ENCODE measurements around the gene HVCN1.
"Not testable (repeated sequence)": the region's sequence is repeated elsewhere in the genome, so short reads cannot be mapped to it uniquely, and the experiment has no call there.

HVCN1 gene

DNA sequence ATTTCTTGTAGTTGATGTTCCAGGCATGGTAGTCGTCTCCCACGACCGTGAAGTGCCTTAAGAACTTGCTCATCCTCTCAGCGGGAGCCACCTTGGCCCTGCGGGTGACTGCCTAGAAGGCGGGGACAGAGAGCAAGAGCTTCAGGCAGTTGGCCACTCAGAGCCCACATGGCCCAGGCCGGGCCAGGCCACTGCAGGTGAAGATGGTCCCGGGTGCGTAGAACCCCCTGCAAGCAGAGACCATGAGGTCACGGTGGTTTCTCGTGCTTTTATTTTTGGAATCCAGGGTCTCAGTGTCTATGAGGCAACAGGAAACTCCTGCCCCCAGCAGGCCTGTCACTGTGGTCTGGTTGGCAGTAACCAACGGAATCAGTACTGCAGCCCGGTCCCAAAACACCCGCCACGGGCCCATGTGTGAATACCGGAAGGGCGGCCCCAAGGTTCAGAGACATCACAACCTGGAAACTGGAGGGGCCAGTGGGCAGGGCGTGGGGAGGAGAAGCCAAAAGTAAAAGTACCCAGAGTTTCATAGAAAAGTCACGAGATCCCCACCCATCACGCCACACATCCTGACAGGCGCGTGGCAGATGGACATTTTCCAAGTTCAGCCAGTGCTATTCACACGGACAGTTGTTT, 27.5 kb downstream of the HVCN1 start:
- no peak for DNase-seq

DNA sequence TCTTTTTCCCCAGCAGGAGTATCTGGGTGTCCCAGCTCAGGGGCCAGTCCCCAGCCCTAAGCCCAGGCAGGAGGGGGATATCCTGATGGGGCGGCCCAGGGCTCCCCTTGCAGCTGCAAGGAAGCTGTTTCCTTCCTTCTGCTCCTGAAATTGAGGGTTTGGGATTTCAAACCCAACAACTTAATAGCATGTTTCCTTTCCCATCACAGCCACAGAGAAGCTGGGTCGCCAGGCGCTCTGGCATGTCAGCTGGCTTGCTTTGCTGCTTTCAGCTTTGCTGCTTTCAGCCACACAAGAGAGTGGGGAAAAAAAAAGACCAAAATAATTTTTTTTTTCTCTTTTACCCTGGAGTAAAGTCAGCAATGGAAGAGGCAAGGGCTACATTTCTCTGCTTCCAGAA, 30.0 kb downstream of the HVCN1 start:
- DNase-seq, result no peak

DNA sequence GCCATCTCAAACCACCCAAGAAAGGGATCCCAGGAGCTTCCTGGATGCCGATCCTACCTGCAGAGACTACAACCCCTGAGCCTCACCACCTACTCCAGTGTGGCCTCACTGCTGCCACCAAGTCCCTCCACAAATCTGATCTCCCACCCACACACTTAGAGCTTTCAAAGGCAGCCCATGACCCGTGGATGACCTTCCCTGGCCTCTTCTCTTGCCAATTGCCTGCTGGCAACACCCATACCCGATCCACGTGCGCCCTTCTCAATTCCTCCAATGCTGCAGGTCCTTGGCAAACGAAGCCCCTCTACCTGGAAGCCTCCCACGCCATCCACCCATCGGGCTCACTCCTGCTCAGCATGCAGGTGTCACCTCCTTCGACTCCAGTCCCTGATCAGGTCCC, 30.7 kb downstream of the HVCN1 start:
- DNase-seq, result no peak

DNA sequence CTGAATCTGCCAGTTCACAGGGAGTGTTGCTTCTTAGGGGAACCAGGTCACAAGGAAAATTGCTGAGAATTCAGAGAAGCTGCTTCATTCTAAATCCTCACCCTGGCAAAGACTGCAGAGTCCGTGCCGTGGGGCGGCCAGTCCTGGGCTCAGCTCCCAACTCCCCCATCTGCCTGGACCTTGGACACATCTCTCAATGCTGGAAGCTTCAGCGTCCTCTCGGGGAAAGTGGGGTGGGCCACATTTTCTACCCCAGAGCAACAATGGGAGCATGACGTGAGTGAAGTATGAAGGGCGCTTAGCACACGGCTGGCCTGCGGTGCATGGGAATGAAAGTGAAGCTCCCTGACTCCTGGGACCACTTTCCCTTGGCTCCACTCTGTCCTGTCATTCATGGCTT, 31.2 kb downstream of the HVCN1 start:
- no peak for DNase-seq

DNA sequence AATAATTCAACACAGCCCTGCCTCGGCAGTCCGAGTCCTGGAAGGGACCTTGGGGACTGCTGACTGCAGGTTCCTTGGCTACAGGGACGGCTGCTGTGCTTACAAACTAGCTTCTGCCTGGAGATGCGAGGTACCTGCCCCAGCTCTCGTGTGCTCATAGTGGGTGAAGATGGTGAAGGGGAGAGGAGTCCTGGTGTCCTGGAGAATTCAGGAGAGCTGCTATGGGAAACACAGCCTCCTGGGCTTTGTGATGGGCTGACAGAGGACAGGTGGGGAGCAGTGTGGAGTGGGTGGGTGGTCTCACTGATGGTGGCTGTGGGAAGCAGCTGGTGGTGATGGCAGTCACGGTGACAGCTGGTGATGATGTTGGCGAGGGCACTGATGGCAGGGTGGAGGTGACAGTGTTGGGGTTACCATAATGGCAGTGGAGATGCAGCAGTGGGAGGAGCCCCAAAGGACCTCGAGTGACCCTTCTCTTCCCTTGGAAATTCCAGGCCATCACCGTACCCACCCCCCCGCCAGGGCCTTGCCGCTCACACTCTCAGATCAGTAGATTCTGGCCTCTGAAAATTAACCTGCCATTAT, 32.8 kb downstream of the HVCN1 start:
- no peak for DNase-seq

DNA sequence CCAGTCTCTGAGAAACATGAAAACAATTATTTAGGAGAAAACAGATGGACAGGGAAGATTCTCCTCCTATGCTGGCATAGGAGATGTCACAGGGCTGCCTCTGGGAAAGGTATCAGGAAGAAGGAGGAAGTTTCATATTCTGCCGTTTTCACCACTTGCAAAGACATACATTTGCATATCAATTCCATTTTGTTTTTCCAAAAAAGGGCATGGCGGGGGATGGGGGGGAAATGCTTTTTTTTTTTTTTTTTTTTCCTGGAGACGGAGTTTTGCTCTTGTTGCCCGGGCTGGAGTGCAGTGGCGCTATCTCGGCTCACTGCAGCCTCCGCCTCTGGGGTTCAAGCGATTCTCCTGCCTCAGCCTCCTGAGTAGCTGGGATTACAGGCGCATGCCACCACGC, 34.7 kb downstream of the HVCN1 start:
- DNase-seq, result not testable (repeated sequence)

DNA sequence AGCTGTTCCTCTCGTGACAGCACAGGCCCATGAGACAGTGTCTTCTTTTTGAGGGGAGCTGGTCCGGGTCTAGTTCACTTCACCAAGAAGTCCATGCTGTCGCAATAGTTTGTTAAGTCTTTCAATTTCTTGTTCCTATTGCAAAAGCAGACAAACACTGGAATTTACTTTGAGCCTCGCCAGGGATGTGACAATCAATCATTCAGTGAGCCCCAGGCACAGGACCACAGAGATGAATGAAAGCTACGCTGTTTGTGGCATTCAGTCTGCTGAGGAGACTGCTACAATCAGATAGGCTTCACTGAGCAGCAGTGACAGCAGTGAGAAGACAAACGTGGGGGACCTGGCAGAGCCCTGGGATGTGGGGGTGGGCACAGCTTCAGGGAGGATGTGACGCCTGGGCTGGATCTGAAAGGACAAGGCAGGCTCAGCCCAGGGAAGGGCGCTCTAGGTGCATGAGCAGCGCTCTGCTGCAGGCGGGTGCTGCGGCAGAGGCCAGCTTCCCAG, 39.5 kb downstream of the HVCN1 start:
- DNase-seq, result no peak

DNA sequence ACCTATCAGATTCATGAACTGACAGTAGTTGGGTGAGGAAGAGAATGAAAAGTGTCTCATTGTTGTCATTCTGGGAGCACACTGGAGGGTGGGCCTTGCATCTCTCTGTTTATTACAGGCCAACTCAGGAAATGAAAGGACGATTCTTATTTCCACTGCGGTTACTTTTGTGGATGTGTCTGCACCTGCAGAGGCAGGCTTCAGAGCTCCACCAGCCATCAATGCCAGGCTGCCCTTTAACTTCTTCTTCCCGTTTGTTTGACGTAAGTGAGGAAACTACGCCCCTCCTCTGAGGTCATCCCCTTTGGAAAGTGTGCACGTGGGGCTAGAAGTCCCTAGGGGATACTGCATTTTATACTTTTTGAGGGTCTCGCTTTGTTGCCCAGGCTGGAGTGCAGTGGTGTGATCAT, 41.3 kb downstream of the HVCN1 start:
- no peak for DNase-seq

DNA sequence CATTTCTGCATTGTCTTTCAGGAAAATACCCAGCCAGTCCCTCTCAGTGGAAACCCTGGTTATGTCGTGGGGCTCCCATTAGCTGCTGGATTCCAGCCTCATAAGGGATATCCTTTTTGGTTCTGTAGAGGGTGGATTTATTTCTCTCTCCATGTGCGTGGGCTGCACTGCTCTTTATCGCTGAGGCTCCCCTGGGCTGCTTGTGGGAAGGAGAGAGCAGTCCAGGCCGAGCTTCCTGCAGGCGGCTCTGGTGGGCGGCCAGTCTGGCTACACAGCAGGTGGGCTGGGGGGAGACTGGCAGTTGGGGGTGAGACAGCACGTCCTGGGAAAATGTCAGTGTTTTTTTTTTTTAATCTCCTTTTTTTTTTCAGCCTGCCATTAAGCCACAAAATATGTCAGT, 47.4 kb downstream of the HVCN1 start:
- DNase-seq, result no peak

DNA sequence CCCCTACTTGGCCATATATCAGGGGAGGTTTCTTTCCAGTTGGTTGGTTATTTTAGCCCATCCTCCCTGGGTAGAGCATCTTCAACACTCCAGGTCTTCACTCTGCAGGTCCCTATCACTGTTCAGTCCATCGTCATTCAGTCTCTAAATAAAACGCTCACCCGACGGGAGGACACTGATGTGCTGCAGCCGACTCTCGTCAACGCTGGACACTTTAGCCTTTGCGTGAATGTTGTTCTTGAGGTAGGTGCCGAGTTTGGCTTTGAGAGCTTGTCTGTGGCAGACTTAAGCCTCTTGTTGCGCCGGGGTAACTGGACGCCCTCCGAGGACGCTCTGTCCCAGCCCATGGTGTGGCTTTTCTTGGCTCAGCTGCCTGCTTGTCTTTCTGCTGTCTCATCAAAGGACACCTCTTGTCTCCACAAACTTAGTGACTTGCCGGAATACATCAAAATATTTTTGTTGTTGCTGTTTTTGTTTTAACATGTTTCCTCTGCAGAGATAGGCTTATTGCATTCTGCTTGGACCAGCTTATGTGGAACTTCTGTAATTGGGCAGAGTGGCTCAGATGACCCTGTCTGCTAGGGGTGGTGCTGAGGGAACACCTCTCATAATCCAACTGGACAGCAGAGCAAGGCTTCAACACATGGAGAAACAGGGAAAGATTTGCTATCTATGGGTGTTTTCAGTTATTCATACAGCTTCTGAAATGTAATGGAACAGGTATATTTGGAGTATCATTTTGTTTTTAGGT, 48.5 kb downstream of the HVCN1 start:
- no peak for DNase-seq

DNA sequence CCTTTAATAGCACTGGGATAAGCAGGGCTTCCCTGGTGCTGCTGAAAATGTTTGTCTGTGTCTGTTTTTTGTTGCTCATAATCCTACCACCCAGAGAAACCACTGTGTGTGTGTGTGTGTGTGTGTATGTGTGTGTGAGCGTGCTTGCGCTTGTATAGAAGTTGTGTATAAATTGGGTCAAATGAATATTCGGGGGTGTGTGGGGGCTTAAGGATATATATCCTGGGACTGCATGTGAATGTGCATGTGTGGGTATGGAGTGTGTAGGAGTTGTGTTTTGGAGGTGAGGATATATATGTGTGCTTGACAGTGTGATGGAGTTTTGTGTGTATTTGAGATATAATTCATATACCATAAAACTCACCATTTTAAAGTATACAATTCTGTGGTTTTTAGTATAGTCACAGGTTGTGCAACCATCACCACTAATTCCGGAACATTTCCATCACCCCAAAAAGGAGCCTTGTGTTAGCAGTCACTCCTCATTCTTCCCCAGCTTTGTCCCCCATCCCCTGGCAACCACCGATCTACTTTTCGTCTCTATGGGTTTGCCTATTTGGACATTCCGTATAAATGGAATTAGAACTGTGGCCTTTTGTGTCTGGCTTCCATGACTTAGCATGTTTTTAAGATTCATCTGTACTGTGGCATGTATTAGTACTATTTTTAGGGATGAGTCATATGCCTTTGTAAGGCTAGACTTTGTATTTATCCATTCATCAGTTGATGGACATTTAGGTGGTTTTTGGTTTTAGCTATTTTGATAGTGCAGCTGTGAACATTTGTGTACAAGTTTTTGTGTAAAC, 49.4 kb downstream of the HVCN1 start:
- DNase-seq, result no peak

DNA sequence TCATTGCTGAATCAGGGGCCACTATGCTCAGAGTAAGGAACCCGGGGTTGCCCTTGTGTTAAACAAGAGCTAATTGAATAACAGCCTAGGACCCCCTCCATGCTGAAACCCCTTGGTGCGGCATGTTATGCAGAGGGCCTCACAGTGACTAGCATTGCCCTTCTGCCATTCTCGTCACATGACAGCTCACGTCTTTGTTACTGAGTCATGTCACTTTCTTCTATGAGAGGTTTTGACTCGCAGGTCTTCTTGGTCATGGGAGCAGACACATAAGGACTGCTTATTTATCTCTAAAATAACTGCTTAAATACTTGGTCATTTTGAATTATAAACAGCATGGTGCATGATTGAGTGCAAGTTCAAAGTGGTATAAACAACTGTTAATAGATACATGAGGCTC, 50.1 kb downstream of the HVCN1 start:
- no peak for DNase-seq

DNA sequence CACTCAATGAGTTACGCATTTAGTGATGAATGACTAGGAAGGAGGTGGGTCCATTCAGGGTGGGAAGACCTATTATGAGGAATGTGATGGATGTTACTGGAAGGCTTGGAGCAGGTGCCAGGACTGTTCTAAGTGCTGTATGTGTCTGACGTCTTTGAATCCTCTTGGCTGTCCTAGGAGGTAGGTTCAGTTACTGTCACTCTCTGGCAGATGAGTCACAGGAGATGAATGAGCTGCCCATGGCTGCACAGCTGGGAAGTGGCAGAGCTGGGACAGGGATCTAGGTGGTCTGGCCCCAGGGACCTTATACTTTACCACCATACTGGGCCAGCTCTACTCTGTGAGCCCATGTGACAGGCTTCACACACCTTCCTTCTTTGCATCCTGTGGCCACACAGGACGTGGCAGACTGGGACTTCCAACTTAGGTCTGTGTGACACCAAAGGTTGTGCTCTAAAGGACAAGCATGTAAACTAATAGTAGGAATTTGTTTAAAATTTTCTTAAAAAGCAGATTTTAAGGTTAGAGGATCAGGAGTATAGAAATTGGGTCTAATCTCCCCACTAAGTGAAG, 51.0 kb downstream of the HVCN1 start:
- DNase-seq, result no peak

DNA sequence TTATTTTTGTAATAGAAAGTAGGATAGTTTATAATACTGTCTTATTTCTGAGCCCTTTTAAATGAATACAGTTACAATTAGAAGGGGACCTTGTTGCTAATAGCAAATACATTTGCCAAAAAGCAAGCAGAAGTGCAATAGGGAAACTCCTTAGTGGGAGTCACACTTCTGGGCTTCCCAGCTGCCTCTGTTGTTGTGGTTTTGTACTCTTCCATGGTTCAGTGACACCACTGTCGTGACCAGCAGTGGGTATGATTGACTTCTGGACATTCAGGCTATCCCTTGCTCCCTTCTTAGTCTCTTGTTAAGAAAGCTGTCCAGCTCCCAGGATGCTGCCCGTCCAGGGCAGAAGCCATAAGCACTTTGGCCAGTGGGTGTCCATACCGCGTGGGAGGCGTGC, 52.4 kb downstream of the HVCN1 start:
- DNase-seq, result no peak

DNA sequence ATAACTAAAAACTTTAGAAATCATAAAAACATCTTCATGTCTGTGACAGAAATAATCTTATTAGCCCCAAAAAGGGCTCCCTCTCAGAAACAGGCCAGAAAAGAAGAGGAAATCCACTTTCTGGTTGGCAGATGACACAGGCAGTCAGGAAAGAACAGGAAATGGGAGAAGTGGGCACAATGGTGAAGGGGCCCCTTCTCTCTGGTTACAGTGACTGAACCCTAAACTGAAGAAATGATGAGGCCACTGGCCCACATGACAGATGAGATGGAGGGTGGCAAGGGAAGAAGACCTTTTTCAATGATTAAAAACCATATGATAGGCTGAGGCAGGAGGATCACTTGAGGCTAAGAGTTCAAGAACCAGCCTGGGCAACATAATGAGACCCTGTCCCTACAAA, 53.9 kb downstream of the HVCN1 start:
- DNase-seq, result no peak

DNA sequence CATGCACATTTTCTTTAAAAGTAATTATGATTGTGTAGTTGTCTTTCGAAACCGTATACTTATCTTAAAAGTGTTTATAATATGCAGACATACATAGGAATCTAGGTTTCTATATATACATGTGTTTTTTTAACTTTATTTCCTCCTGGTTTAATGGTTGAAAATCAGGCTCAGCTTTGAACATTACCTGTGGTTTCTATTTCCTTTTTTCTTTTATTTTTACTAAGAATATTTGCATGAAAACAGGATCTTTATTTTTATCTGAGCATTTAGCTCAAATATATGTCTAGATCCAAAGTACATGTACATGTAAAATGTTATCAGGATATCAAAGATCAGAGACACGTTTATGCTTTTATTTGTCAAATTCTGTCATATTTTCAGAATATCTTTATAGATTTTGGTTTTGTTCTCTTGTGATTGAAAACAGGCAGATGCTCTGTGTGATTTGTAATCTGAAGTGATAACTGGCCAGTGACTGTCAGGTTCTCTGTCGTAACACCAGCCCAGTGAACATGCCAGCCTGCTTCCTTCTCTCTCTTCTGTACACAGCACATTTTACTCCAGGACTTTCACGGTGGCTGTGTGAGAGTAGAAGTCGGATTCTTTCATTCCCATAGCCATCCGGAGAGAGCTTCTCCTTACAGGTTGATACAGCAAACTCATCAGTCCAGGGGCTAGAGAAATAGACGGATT, 61.3 kb downstream of the HVCN1 start:
- no peak for DNase-seq

DNA sequence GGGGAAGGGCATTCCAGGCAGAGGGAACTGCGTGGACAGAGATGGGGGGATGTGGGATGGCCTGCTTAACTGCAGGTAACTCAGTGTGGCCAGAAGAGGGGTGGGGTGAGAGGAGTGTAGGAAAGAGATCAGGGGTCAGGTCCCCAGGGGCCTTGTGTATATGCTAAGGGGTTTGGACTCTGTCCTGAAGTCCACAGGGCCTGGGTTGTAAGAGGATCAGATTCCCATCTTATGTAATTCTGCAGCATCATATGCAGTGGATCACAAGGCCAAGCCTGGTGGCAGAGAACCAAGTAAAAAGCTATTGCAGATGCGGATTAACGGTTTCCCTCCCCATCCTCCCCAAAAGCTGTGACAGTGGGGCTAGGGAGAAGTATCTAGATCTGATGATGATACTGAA, 66.3 kb downstream of the HVCN1 start:
- DNase-seq, result no peak

DNA sequence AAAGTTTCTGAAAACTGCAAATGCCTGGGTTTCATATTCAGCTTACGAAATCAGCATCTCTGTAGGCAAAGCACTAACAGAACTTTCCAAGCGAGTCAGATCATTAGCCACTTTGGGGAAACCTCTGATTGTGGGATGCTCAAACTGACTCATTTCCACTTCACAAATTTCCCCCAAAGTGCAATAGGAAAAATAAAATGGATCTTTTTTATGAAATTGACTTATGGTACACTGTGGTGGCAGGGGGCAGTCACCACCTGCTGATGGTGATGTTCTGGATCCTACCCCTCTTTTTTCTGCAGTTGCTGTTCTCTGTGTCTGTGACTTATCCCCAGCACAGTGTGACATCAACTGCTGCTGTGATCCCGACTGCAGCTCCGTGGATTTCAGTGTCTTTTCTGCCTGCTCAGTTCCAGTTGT, 69.4 kb downstream of the HVCN1 start:
- DNase-seq, result no peak

DNA sequence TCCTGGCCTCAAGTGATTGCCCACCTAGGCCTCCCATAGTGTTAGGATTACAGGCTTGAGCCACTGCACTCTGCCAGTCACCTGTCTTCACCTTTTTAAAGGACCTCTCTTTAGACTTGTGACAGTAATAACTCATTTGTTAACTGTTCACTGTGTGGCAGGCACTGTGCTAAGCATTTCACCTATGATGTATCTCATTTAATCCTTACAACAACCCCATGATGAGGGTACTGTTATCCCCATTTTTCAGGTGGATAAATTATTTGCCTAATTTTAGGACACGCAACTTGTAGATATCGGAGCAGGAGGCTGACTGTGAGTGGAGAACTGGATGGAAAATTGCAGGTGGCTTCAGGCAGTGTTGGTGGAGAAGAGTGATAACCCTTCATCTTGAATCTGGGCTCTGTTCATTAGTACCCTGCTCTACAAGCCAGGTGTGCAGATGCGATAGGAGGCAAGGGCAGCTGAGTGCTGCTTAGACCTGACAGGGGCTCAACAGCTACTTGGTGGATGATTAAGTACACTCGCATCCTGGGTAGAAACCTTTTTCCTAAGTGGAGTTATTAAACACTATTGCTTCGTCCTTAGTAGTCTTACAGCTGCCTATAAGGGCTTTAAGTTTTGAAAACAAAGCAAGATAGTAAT, 72.3 kb downstream of the HVCN1 start:
- DNase-seq, result no peak

DNA sequence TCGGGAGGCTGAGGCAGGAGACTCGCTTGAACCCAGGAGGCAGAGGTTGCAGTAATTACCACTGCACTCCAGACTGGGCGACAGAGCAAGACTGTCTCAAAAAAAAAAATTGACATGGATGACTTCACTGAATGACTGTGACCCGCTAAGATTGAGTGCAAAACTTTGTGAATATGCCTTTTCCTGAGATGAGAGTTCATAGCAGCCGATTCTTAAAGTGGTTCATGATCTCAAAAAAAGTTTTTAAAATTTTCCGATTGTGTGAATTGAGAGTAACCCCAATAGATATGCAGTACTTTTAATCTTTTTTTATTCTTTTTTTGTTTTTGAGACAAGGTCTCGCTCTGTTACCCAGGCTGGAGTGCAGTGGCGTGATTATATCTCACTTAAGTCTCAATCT, 73.7 kb downstream of the HVCN1 start:
- DNase-seq, result no peak

DNA sequence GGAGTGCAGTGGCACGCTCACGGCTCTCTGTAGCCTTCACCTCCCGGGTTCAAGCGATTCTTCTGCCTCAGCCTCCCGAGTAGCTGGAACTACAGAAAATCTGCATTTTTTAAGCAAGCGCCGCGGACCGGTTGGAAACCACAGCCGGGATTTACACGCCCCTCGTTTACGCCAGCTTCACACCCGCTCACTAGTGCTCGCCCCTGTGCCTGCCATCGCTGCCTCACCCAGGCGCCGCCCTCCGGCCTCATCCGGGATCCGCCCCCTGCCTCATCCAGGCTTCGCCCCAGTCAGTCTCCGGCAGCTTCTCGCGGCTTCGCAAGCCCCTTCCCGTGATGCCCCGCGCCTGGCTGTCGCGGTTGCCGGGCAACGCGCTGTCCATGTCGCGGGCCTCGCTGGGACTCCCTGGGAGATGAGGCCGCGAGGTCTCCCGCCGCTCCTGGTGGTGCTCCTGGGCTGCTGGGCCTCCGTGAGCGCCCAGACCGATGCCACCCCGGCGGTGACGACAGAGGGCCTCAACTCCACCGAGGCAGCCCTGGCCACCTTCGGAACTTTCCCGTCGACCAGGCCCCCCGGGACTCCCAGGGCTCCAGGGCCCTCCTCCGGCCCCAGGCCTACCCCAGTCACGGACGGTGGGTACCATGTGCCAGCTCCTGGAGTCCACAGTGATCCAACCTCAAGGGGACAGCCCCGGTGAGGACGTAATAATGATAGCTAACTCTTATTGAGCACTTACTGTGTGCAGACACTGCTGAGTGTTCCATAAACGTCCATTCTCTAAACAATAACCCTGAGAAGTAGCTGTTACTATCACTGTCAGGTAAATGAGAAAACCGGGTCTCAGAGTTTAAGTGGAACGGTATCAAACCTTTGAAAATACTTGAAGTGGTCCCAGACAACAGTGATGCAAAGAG, 74.9 kb downstream of the HVCN1 start, which contains the start of gene TCTN1:
Gene TCTN1, plus strand, starts transcription at position 359 of the 914 bp plus-strand sequence. Its CDS starts 54 bp downstream, at position 413.
- DNase-seq, result peak; percentile 81
